H1 (cell line): ENCODE measurements around the gene NQO2. TPM values are rescaled to one million over a fixed set of nuclear protein-coding genes. Genes with fewer than 3 reads are reported as not detected.
"Not testable (repeated sequence)": the region's sequence is repeated elsewhere in the genome, so short reads cannot be mapped to it uniquely, and the experiment has no call there.

Source experiments
- CTCF ChIA-PET: fragments of 300-600 bp; sonication (Branson Sonifier 250); formaldehyde crosslinking; loops from one replicate; lab custom pipeline; 2021; ENCODE audit not compliant: partially characterized antibody; lab: Charles Lee
- POLR2A ChIA-PET: fragments of 300-600 bp; sonication (Branson Sonifier 250); formaldehyde crosslinking; loops from one replicate; lab custom pipeline; 2021; ENCODE audit warnings: inconsistent platforms; ENCODE audit not compliant: partially characterized antibody; lab: Charles Lee
- DNase-seq, 2 experiments: peaks; one replicate each; pipeline versions ENCODE4 v3.0.0 to v3.0.0-alpha.2; 2010 to 2022; ENCODE audit warnings: low spot score in 2 of 2, low read depth in 1 of 2, mixed read lengths in 1 of 2
- FAIRE-seq: peaks from 2 replicates; lab custom pipeline; 2011; peaks lifted over from hg19 to GRCh38; lab: Jason Lieb, UNC
- H2AFZ ChIP-seq: 2 replicates; pipeline ENCODE4 v1.8.1; 2012; ENCODE audit warnings: low read length, inconsistent platforms
- H2AK5ac ChIP-seq: 2 replicates; pipeline ENCODE4 v1.6.1; 2013; ENCODE audit warnings: low read depth, low read length
- H2BK120ac ChIP-seq: replicated peaks from 2 replicates; pipeline ENCODE3; 2013; ENCODE audit warnings: low read depth, low read length, inconsistent platforms
- H2BK12ac ChIP-seq: 2 replicates; pipeline ENCODE4 v1.6.1; 2013; ENCODE audit warnings: low read depth, low read length
- H2BK15ac ChIP-seq: 2 replicates; pipeline ENCODE4 v1.6.1; 2013; ENCODE audit warnings: low read length
- H2BK20ac ChIP-seq: 2 replicates; pipeline ENCODE4 v1.6.1; 2013; ENCODE audit warnings: low read length
- H2BK5ac ChIP-seq: 2 replicates; pipeline ENCODE4 v1.6.1; 2013; ENCODE audit warnings: low read depth, low read length
- H3K14ac ChIP-seq: 2 replicates; pipeline ENCODE4 v1.6.1; 2013; ENCODE audit warnings: inconsistent platforms; ENCODE audit not compliant: insufficient read length
- H3K18ac ChIP-seq: 2 replicates; pipeline ENCODE4 v1.6.1; 2013; ENCODE audit warnings: low read length; ENCODE audit errors: extremely low read depth
- H3K23ac ChIP-seq: 2 replicates; pipeline ENCODE4 v1.6.1; 2013; ENCODE audit warnings: inconsistent platforms; ENCODE audit not compliant: insufficient read length
- H3K23me2 ChIP-seq: 2 replicates; pipeline ENCODE4 v1.6.1; 2013; ENCODE audit warnings: low read depth, low read length
- H3K27ac ChIP-seq: 2 replicates; pipeline ENCODE4 v1.6.1; 2011; ENCODE audit warnings: low read depth, low read length, inconsistent platforms
- H3K27me3 ChIP-seq, 4 experiments: replicated peaks in 1 of 4; 1 replicate in 1 of 4; 2 replicates in 3 of 4; pipeline versions ENCODE4 v1.6.1 to v1.8.1; 2011 to 2013; ENCODE audit warnings: low read length in 3 of 4, mild to moderate bottlenecking in 3 of 4, inconsistent platforms in 2 of 4, mixed read lengths in 2 of 4, moderate library complexity in 1 of 4; ENCODE audit not compliant: control insufficient read depth in 3 of 4, insufficient read depth in 3 of 4; ENCODE audit errors: extremely low read depth in 1 of 4
- H3K36me3 ChIP-seq, 4 experiments: 2 replicates each; pipeline versions ENCODE4 v1.6.1 to v1.8.1; 2011 to 2013; ENCODE audit warnings: mild to moderate bottlenecking in 4 of 4, low read length in 3 of 4, moderate library complexity in 2 of 4, control low read depth in 1 of 4, inconsistent platforms in 1 of 4; ENCODE audit not compliant: insufficient read depth in 4 of 4, control insufficient read depth in 2 of 4
- H3K4ac ChIP-seq: replicated peaks from 2 replicates; pipeline ENCODE3; 2013; ENCODE audit warnings: low read length, low read depth, mixed read lengths, inconsistent platforms; ENCODE audit not compliant: insufficient read length
- H3K4me1 ChIP-seq, 4 experiments: replicated peaks in 1 of 4; 1 replicate in 1 of 4; 2 replicates in 3 of 4; pipeline versions ENCODE4 v1.6.1 to v1.8.1; 2011 to 2013; ENCODE audit warnings: low read length in 3 of 4, inconsistent platforms in 2 of 4, mixed read lengths in 1 of 4; ENCODE audit not compliant: insufficient read depth in 4 of 4, control insufficient read depth in 3 of 4
- H3K4me2 ChIP-seq, 2 experiments: 2 replicates each; pipeline versions ENCODE4 v1.6.1 to v1.8.1; 2011 to 2013; ENCODE audit warnings: low read depth in 2 of 2, low read length in 2 of 2, control low read depth in 1 of 2, inconsistent platforms in 1 of 2, mild to moderate bottlenecking in 1 of 2; ENCODE audit not compliant: insufficient read depth in 1 of 2
- H3K4me3 ChIP-seq, 4 experiments: fragments of 200-600, 300-600 bp in 1 of 4; sonication (generic), shearing (Covaris generic), sonication (Bioruptor Twin) in 1 of 4; 2 replicates each; pipeline versions ENCODE4 v1.5.1 to v1.8.1; 2011 to 2016; ENCODE audit warnings: low read length in 4 of 4, low read depth in 3 of 4, control low read depth in 2 of 4, inconsistent platforms in 2 of 4, mild to moderate bottlenecking in 2 of 4, mixed read lengths in 1 of 4, moderate library complexity in 1 of 4; ENCODE audit not compliant: insufficient read depth in 2 of 4; ENCODE audit errors: extremely low read depth in 1 of 4
- H3K56ac ChIP-seq: replicated peaks from 2 replicates; pipeline ENCODE3; 2013; ENCODE audit warnings: low read depth, mild to moderate bottlenecking, mixed read lengths, low read length, inconsistent platforms; ENCODE audit not compliant: insufficient read length
- H3K79me1 ChIP-seq: 2 replicates; pipeline ENCODE4 v1.6.1; 2013; ENCODE audit warnings: low read depth, low read length, control low read depth
- H3K79me2 ChIP-seq, 2 experiments: 2 replicates each; pipeline versions ENCODE4 v1.6.1 to v1.8.1; 2012 to 2013; ENCODE audit warnings: low read length in 2 of 2, mild to moderate bottlenecking in 2 of 2, inconsistent platforms in 1 of 2; ENCODE audit not compliant: insufficient read depth in 2 of 2, control insufficient read depth in 1 of 2
- H3K9ac ChIP-seq, 4 experiments: replicated peaks in 1 of 4; 1 replicate in 1 of 4; 2 replicates in 3 of 4; pipeline versions ENCODE4 v1.6.1 to v1.8.1; 2011 to 2013; ENCODE audit warnings: low read depth in 3 of 4, low read length in 3 of 4, control low read depth in 2 of 4, mild to moderate bottlenecking in 2 of 4, moderate library complexity in 2 of 4, inconsistent platforms in 1 of 4; ENCODE audit errors: extremely low read depth in 1 of 4
- H3K9me3 ChIP-seq, 2 experiments: 2 replicates each; pipeline versions ENCODE4 v1.6.1 to v1.8.1; 2012 to 2013; ENCODE audit warnings: mild to moderate bottlenecking in 2 of 2, moderate library complexity in 2 of 2, control low read depth in 1 of 2, inconsistent platforms in 1 of 2, low read depth in 1 of 2, low read length in 1 of 2, mixed read lengths in 1 of 2; ENCODE audit not compliant: insufficient read depth in 2 of 2
- H4K20me1 ChIP-seq, 2 experiments: replicated peaks in 1 of 2; 2 replicates each; pipeline versions ENCODE3 to v1.8.1; 2011 to 2013; ENCODE audit warnings: inconsistent platforms in 2 of 2, low read length in 2 of 2, mild to moderate bottlenecking in 1 of 2; ENCODE audit not compliant: insufficient read depth in 2 of 2, control insufficient read depth in 1 of 2
- H4K5ac ChIP-seq: 2 replicates; pipeline ENCODE4 v1.6.1; 2013; ENCODE audit warnings: low read length, low read depth, mixed read lengths, inconsistent platforms; ENCODE audit not compliant: insufficient read length
- H4K8ac ChIP-seq: 2 replicates; pipeline ENCODE4 v1.8.0; 2013; ENCODE audit warnings: mild to moderate bottlenecking, moderate library complexity, low read length, inconsistent platforms; ENCODE audit not compliant: insufficient read depth; ENCODE audit errors: extremely low read depth
- H4K91ac ChIP-seq: replicated peaks from 2 replicates; pipeline ENCODE3; 2013; ENCODE audit warnings: low read length, mixed read lengths, inconsistent platforms; ENCODE audit not compliant: insufficient read length
- ATF2 ChIP-seq: IDR thresholded peaks from 2 replicates; pipeline ENCODE4 v1.6.1; 2012; ENCODE audit warnings: low read length, inconsistent platforms
- CBX5 ChIP-seq: fragments of 300-800, 300-1000 bp; sonication (generic); IDR thresholded peaks from 2 replicates; pipeline ENCODE4 v1.7.1; 2016; ENCODE audit warnings: antibody characterized with exemption, low read length, low read depth
- CHD2 ChIP-seq: IDR thresholded peaks from 2 replicates; pipeline ENCODE4 v1.6.1; 2012; ENCODE audit warnings: low read length, improper control_type of control experiment
- JUN ChIP-seq: IDR thresholded peaks from 2 replicates; pipeline ENCODE4 v1.6.1; 2011; ENCODE audit warnings: low read depth, mild to moderate bottlenecking, improper control_type of control experiment, low read length
- SP4 ChIP-seq: IDR thresholded peaks from 2 replicates; pipeline ENCODE4 v1.6.1; 2012; ENCODE audit warnings: low read length, inconsistent platforms
- WGBS, 2 experiments: shearing (Covaris generic) in 1 of 2; methylation state at CpG; one replicate each; pipeline versions ENCODE4 v1.1.6 to v1.1.7; 2013 to 2015; ENCODE audit warnings: low lambda C conversion rate in 2 of 2, mixed read lengths in 2 of 2, inconsistent platforms in 1 of 2, low coverage in 1 of 2, missing lambda C conversion rate in 1 of 2; ENCODE audit not compliant: insufficient replicate concordance in 2 of 2, insufficient coverage in 1 of 2, insufficient read length in 1 of 2; ENCODE audit errors: extremely low coverage in 1 of 2, missing lambda C conversion rate in 1 of 2; 5-methylcytosine and 5-hydroxymethylcytosine counted together
- polyA plus RNA-seq, 7 experiments: library from polyadenylated mRNA; depleted of rRNA in 3 of 7; stranded (reverse) in 5 of 7; unstranded in 2 of 7; fragments of >200 nt in 5 of 7; fragments of 200-250 nt in 2 of 7; gene quantifications; 1 replicate in 5 of 7; 2 replicates in 1 of 7; 4 replicates in 1 of 7; pipeline versions ENCODE4 v1.2.1 to v1.2.3, GENCODE V29; 2011 to 2013; ENCODE audit warnings: missing spikeins in 2 of 7, mixed read lengths in 2 of 7
- total RNA-seq: library from RNA; stranded (reverse); fragmentation: NEBNext Ultra II Directional; extraction: Animal tissue kit (Norgen Biotek cat#: 25700); gene quantifications from 2 replicates; pipeline ENCODE4 v1.2.1, GENCODE V29; 2021

NQO2 gene
- total and polyA plus RNA-seq, 2 of the 8 experiments (the other 6 are each of a cell fraction or from before 2014, with no cell fraction given), result 135 to 168 TPM

DNA sequence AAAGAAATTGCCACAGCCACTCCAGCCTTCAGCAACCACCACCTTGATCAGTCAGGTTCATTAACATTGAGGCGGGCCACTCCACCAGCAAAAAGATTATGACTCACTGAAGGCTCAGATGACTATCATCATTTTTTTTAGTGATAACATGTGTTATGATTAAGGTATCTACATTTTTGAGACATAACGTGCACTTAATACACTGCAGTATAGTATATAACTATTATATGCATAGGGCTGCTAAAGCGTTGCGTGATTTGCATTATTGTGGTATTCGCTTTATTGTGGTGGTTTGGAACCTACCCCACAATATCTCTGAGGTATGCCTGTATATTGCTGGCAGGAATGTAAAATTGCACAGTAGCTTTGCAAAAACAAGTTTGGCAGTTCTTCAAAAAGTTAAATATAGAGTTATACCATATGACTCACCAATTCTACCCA lies 61.8 kb downstream of the NQO2 start (continued):
- no peak for TF ChIP-seq CBX5
- TF ChIP-seq ATF2, result no peak
- TF ChIP-seq SP4, result no peak
- TF ChIP-seq CHD2, result no peak
- no peak for TF ChIP-seq JUN
- TF ChIP-seq, all 59 proteins: peak for 0

DNA sequence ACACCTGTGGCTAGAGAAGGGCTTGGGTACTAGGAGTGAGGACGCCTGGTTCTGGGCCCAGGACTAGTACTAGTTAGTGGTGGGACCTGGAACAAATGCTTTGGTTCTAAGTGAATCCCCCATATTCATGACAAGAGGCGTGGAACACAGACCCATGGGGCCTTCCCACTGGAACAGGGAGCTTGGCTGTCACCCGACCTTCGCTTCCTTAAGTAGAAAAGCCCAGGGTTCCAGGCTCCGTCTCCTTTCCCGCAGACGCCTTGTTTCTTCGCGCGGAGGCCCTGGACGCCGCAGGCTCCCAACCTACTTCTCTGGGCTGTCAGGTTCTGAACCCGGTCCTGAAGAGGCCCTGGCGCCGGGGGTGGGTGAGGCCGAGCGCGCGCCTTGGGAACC lies 63.6 kb downstream of the NQO2 start:
- H4K8ac ChIP-seq, H3K56ac ChIP-seq, H3K4me1 ChIP-seq, H3K23ac ChIP-seq, H2BK15ac ChIP-seq, H2AFZ ChIP-seq, H2BK20ac ChIP-seq, H3K27ac ChIP-seq, H4K5ac ChIP-seq, H3K9ac ChIP-seq, H2AK5ac ChIP-seq, H3K4ac ChIP-seq, H4K91ac ChIP-seq, H3K79me2 ChIP-seq, H3K18ac ChIP-seq, H3K79me1 ChIP-seq, H3K9me3 ChIP-seq, H3K27me3 ChIP-seq, H2BK5ac ChIP-seq, H2BK120ac ChIP-seq, H4K20me1 ChIP-seq, H3K36me3 ChIP-seq, H2BK12ac ChIP-seq, H3K14ac ChIP-seq, FAIRE-seq: not testable (repeated sequence)
- H3K4me2 ChIP-seq, result peak overlapping the region; percentile 54 to 73
- peak overlapping the region in 3 of 4 experiments; percentile 66 to 79 (median 75); a peak in 5 of 8 replicates for H3K4me3 ChIP-seq
- ChIA-PET POLR2A (interaction anchor here (0.6 to 1.9 kb wide), 6 partner anchors 10 to 294 kb away, joined by 3 to 6 read pairs (median 4); partner anchors contain the start of gene NQO2), CTCF (interaction anchor here (0.8 to 1.2 kb wide), 3 partner anchors 16 to 83 kb away, joined by 3 to 4 read pairs (median 3); no protein-coding TSS in a partner anchor)
- peaks cover 13% of the 10 kb centered on the region; the same call in 1 of the 2 replicates for H3K23me2 ChIP-seq
- 44% methylated on average over 4 of the region's 19 CpGs; no CpG with 5 or more reads in 1 of the 2 experiments for WGBS, 2 experiments
- peak in 1 of 2 experiments; percentile 54 for DNase-seq
